ENCODE data around the gene OR2M5. TPM values are rescaled to one million over a fixed set of nuclear protein-coding genes. Genes with fewer than 3 reads are reported as not detected.

Gene OR2M5
- total and polyA plus RNA-seq, 2 donors (not counting 3 experiments of a cell fraction or from before 2014, with no cell fraction given): not detected

- Histone ChIP-seq H3K36me3 (ENCODE audit: control insufficient read depth in 2 of 2, extremely low read depth in 1 of 2, insufficient read depth in 2 of 2, low read length in 2 of 2) (no peaks in the 10 kb centered on the region), H3K9me1 (replicated peaks; ENCODE audit: control insufficient read depth, extremely low read depth, insufficient read depth, low read length) (no peaks in the 10 kb centered on the region), H3K9ac (replicated peaks; ENCODE audit: extremely low read depth, insufficient read depth, low read length) (no peak overlapping the region), H3K9me3 (replicated peaks; ENCODE audit: control insufficient read depth, insufficient read depth, low read length) (peaks cover 3% of the 10 kb centered on the region), H3K27me3 (ENCODE audit: control insufficient read depth in 2 of 2, insufficient read depth in 2 of 2, low read length in 2 of 2) (no peaks in the 10 kb centered on the region), H4K20me1 (replicated peaks; ENCODE audit: control insufficient read depth, extremely low read depth, insufficient read depth, low read length) (no peaks in the 10 kb centered on the region), H2AFZ (ENCODE audit: low read depth, low read length) (no peak overlapping the region), H3K4me3 (replicated peaks in 1 of 3; ENCODE audit: insufficient read depth in 1 of 3, low read depth in 1 of 3, low read length in 3 of 3) (no peak overlapping the region), H3K27ac (ENCODE audit: insufficient read depth, low read depth, low read length) (no peak overlapping the region), H3K4me1 (ENCODE audit: control insufficient read depth, extremely low read depth, insufficient read depth, low read length) (no peaks in the 10 kb centered on the region), H3K79me2 (ENCODE audit: control insufficient read depth, insufficient read depth, low read length) (no peaks in the 10 kb centered on the region), H3K4me2 (ENCODE audit: insufficient read depth, low read length) (no peak overlapping the region)
- FAIRE-seq (no peak), DNase-seq (ENCODE audit: low read depth, low spot score) (no peak)
- TF ChIP-seq GATA2 (IDR thresholded peaks at IDR 0.05; ENCODE audit: insufficient read depth, insufficient read length, low read depth, low read length) (no peak), POLR2AphosphoS5 (IDR thresholded peaks at IDR 0.05; ENCODE audit: insufficient read depth, low read depth, low read length) (no peak), CTCF (IDR thresholded peaks at IDR 0.05; ENCODE audit: extremely low read depth in 1 of 2, insufficient read depth in 1 of 2, low read depth in 1 of 2, low read length in 2 of 2) (no peak), EZH2 (IDR thresholded peaks at IDR 0.05; ENCODE audit: borderline replicate concordance, low read depth, low read length, severe bottlenecking) (no peak), POLR2A (IDR thresholded peaks at IDR 0.05; ENCODE audit: low read depth, low read length) (no peak), MAX (IDR thresholded peaks at IDR 0.05; ENCODE audit: insufficient read depth, insufficient read length) (no peak), MYC (IDR thresholded peaks at IDR 0.05; ENCODE audit: low read depth, low read length) (no peak), FOS (IDR thresholded peaks at IDR 0.05; ENCODE audit: borderline replicate concordance, insufficient read depth, low read length) (no peak), JUN (IDR thresholded peaks at IDR 0.05; ENCODE audit: borderline replicate concordance, insufficient read depth, insufficient read length, low read depth) (no peak)
- intact Hi-C loops (cut with micrococcal nuclease): no loop called here
- no TSS peak for BruUV-seq (replicated peaks)
- POLR2A ChIA-PET: interaction anchor here (0.6 kb wide), 1 partner anchor 276 kb away, joined by 5 read pairs; no protein-coding TSS in a partner anchor
- dilution Hi-C loops (cut with MboI; ENCODE audit: extremely low pct_ligation_motif_present, low sequenced_read_pairs): no loop called here
- CTCF ChIA-PET: interaction anchor here (0.9 kb wide), 1 partner anchor 13 kb away, joined by 3 read pairs; no protein-coding TSS in a partner anchor
Observed at GRCh38 chr1:248114890-248115289, 30.1 kb upstream of the OR2M5 start.
